Nucleus accumbens (tissue), 56 donors: ENCODE results near the gene PINK1.
A peak's percentile ranks its signal among the peaks of the same experiment; 100 is the strongest.

Experiments
- DNase-seq, 56 donors: peaks; one replicate each; lab custom pipeline; 2025; lab: John Stamatoyannopoulos, UW

Gene PINK1

DNA sequence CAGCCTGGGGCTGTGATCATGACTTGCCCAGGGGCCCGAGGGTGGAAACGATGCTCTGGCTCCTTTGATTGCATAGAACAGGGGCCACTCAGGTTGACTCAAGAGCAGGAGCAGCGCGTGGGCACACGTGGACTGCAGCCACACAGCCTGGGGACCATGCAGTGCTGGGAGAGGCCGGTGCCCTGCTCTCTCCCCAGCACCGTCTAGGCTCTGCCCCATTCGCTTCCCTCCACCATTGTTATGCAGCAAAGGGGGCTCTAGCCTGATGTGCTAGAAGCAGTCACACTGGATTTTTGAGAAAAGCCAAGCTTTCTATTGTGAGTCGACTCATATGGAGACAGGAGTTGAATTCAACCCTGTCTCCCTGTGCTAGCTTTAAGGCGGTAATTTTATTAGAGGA is 8.7 kb downstream of the PINK1 start:
- DNase-seq = no peak

DNA sequence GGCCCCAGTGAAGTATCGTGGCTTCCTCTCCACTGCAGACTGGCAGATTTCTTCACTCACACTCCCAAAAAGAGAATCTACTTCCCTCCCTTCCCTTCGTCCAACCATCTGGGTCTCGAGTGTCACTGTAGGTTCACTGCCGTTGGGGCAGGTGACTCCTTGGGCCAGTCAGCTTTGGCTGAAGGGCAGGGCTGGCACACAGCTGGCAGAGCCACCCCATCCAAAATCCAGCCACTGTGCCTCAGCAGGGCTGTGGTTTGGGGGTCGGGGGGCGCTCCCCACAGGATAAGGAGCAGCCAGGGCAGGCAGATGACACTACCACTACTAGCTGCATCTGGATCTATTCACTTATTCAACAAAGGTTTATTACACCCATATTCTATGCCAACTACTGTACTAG is 9.8 kb downstream of the PINK1 start:
- no peak for DNase-seq

DNA sequence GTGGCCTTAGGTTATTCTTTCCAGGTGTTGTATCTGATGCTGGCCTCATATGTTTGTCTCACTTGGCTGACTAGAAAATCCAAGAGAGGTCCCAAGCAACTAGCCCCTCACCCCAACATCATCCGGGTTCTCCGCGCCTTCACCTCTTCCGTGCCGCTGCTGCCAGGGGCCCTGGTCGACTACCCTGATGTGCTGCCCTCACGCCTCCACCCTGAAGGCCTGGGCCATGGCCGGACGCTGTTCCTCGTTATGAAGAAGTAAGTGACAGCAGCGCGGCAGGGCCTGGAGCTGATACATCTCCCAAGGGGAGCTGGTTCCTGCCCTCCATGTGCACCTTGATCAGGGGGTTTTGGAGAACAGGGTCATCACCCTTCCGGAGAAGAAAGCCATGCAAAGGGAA is 11.2 kb downstream of the PINK1 start:
- DNase-seq = no peak

DNA sequence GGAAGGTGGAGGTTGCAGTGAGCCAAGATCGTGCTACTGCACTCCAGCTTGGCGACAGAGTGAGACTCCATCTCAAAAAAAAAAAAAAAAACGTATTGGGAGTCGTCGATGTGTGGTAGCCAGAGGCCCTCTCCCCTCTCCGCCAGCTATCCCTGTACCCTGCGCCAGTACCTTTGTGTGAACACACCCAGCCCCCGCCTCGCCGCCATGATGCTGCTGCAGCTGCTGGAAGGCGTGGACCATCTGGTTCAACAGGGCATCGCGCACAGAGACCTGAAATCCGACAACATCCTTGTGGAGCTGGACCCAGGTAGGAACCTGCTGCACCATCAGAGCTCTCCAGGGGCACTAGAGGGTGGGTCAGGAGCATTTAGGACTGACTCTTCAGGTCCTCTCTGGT is 12.2 kb downstream of the PINK1 start:
- no peak for DNase-seq

DNA sequence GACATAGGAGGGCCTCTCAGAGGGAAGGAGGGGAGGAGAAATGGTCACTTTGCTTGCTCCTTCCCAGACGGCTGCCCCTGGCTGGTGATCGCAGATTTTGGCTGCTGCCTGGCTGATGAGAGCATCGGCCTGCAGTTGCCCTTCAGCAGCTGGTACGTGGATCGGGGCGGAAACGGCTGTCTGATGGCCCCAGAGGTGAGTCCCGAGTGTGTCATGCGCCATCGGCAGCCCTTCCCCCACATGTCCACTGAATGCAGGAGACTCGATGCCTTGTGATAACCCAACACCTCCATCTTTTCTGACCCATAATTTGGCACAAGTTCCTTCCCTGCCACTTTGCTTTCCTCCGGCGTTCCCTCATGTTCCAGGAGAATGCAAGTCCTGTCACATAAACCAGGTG is 15.2 kb downstream of the PINK1 start:
- DNase-seq = no peak

DNA sequence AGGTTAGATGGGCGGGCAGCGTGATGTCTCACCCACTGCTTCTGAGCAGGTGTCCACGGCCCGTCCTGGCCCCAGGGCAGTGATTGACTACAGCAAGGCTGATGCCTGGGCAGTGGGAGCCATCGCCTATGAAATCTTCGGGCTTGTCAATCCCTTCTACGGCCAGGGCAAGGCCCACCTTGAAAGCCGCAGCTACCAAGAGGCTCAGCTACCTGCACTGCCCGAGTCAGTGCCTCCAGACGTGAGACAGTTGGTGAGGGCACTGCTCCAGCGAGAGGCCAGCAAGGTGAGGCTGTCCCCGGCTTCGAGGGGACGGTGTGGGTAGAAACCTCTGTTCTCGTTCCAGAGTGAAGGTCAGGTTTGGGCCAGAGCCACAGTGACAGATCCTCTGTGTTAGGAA is 15.7 kb downstream of the PINK1 start:
- DNase-seq = no peak

DNA sequence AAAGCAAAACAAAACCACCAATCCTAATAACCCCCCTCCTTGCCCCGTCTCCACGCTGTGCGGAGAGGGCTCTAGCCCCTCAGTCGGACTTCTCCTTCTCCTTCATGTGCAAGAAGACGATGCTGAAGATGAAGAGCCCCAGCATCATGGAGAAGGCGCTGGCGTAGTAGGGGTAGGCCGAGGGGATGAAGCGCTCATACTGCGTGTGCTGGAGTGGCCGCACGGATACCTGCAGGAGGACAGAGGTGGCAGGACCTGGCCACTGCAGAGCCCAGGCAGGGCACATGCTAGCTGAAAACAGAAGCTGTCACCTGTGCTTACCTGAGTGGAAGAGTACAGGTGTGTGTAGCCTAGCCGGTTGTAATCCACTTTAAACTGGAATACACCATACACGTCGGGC is 19.0 kb downstream of the PINK1 start:
- no peak for DNase-seq

DNA sequence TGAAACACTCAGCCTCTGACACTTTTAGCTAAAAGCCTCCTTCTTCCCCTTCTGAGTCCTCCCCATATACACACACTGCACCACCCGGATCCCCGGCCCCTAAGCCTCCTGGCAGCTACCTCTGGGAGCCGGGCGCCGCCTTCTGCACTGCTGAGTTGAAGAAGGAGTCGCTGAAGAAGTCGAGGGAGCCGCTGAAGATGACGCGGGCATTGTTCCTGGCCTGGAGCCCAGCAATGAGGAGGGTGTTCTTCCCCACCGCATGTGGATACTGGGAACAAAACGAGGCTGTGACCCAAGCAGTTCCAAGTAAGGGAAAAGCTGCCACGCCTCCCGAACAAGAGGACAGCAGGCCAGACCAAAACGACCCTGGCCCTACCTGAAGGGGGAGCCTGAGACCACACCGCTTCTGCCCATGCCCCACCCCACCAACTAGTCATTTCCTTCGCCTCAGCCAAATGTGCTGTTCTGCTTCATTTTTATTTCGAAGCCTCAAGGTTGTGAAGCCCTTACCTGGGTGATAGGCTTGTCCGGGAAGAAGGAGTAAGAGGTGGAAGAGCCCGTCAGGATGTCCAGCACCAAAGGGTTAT is 20.9 kb downstream of the PINK1 start:
- peak in 16 of 56 donors; percentile 8 to 57 (median 28) for DNase-seq

DNA sequence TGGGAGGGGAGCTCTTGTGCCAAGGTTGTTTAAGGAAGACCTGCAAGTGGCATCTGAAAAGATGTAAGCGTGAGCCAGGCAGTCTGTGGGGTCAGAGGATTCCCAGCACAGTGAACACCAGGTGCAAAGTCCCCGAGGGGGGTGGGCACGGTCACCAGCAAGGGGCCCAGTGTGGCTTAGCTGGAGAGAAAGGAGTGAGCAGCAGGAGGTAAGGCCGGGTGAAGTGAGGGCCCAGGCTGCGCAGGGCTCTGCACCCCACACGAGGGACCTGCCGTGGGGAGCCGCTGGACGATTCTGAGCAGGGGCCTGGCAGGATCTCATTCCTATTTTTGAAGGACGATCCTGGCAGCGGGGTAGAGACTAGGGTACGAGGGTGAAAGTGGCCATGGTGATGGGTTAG is 23.8 kb downstream of the PINK1 start:
- DNase-seq = no peak

DNA sequence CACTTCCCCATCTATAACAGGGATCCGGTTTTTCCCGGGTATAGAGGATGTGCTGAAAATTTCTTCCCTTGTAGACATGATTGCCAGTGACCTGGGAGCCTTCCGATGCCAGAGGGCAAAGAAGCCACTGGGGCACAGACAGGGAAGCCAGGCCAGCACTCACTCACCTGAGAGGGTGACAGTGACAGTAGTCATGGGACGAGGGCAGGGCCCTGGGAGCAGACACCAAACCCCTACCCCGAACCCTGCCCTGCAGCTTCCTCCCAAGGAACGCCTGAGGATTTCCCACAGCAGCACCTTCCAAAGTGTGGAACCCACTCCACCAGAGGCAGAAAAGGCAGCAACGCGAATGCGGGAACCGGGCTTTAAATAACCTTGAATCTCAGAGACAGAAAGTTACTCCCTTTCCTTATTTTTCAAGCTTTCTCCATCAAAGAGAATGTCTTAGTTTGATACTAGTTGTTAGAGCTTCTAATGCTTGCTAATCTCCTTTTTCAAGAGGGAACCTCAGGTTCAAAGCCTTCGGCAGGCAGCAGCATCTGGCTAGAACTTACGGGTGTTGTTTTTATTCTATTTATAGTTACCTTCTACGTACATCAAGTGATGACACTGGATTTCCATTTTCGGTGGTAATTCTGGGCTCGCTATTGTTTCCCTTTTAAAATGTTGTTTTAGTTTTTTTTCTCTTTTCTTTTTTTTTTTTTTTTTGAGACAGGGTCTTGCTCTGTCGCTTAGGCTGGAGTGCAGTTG is 25.1 kb downstream of the PINK1 start:
- DNase-seq = no peak

DNA sequence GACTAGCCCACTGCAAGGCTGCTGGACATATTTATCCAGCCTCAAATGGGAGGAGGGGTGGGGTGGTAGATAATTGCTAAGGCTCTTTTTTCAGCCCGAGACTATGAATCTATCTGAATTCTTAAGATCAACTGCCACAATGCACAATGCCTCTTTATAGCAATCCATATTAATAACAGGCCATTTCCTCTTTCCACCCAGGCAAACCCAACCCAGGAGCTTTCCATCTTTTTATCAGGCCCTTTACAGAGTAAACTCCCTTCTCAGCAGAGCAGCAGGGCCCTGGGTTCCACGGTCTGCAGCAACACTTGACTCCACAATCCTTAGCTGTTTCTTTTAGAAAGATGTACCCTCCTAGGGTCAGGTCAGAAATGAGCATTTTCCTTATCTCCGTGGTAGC is 27.1 kb downstream of the PINK1 start:
- DNase-seq = no peak

DNA sequence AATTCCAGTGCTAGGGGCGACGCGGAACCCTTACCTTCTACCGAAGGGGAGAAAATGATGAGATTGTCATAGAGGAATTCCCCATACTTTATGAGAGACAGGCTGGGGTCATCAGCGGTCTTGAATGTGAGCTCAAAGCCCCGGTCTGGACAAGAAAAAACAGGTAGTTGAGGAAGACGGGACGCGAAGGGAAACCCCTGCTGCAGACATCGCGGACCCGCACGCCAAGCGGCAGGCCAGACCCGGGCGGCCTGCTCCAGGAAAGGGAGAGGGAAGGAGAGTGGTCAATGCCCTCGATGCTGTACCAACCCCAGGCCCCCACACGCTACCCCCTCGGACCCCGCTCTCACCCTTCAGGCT is 27.6 kb downstream of the PINK1 start:
- peak in 1 of 56 donors; percentile 61 for DNase-seq

DNA sequence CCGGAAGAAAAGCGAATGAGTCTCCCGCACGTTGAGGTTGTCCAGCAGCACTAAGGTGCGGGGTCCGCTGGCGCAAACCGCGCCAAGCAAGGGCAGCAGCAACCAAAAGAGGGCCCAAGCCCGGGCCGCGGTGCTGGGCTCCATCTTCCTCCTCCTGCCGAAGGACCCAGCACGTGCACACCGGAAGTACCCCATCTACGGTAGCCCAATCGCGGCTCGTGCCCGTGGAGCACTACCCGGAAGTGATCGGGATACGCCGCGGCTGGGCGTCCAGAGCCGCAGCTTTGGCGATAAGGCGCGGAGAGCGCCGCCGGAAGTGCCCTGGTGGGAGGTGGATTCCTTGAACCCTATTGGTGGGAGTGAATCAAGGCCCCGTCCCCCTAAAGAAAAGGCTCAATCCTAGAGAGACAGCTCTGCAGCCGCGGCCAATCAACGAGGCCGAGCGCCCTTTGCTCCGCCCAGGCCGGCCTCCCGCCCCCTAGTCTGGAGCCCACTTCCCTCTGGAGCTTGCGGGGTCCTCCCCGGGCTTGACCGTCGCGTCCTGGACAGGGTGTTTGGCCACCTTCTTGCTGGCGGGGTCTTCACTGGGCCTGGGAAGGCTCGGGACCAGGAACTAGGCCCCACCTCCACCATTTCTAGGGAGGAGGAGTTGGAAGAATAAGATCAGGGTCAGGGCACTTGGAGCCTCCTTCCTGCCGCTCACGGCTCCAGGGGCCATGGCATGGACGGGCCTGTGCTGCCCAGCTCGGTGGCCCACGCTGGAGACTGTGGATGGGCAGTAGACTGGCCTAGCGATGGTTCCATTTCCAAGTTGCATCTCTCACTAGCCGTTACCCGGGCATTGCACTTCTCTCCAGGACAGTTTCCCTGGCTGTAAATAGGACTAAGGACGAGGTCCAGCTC is 28.2 kb downstream of the PINK1 start, which contains the start of gene DDOST:
DDOST (minus strand) TSS at position 163 of the 903 bp plus-strand sequence; CDS start at position 144, 19 bp downstream.
- peak; percentile 74 to 98 (median 96) for DNase-seq

DNA sequence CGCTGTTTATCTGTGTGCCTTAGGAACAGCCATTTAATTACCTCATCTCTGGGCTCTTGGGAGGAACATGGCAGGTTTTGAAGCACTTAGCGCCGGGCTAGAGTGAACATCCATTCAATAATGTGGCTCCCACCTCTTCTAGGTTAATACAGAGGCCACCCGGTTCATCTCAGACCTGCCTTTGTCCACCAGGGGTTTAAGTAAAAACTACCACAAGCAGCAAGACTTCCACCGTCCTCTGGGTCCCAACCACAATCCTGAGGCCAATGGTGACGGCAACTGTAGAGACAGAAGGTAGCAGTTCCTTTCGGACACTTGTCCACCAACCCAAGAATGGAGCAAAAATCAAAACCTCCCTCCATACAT is 28.8 kb downstream of the PINK1 start:
- no peak for DNase-seq

DNA sequence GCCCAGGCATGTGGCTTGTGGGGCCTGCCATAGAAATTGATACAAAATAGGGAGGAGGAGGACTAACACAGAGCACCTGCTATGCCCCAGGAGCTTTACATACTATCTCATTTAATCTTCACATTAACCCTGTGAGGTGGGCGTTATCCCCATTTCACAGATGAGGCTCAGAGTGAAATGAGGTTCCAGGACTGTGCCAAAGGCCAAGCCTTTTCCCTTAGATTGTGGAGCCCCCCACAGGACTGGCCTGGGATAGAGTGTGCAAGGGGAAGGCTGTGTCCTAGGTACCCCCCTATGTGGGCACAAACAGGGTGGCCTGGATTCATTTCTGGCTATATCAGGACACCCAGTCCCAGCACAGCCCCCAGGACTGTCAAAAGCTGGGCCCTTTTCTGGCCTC is 30.1 kb downstream of the PINK1 start:
- DNase-seq = no peak

DNA sequence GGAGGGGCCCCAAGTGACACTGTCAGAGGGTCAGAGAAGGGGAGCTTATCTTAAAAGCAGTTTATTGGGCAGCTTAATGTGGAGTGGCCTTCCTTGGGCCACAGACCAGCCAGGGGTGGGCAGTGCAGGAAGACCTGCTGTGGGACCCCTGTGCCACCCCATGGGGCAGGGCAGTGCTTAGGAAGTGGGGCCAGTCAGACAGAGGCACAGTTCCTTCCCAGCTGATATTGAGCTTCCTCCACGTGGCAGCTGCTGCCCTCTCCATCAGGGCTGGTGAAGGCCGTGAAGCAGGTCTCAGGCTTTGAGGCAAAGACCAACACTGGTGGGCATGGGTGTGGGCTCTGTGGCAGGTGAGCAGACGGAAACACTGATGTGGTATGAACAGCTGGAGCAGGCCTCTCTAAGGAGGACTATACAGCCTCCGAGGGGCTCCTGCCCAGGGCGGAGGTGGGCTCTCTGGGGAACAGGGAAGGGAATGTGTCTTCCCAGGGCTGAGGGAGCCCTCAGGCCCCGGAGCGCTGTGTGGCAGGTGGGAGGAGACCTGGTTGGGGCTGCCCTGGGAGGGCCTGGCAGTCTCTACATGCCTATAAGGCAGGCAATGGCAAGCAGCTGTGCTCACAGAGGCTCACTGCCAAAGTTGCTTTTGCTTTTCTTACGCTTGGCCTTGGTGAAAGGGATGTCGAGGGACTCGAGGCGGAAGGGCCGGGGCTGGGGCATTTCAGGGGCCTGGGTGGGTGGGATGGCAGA is 30.9 kb downstream of the PINK1 start:
- DNase-seq = no peak

DNA sequence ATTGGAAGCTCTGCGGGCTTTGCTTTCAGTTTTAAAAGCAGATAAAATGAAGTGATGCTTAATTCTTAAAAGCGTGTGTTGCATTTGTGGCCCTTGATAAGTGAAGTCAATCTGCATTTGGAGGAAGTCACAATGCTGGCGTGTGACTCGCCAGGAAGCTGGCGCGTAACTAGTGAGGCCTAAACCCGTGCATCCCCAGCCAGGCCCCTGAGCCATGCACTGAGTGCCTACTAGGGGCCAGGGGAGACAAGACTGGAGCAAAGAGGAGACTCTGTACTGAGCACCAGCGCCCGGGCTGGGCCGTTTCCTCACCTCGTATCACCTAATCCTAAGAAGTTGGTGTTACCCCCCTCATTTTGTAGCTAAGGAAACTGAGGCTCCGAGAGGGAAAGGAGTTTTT is 32.5 kb downstream of the PINK1 start:
- no peak for DNase-seq

DNA sequence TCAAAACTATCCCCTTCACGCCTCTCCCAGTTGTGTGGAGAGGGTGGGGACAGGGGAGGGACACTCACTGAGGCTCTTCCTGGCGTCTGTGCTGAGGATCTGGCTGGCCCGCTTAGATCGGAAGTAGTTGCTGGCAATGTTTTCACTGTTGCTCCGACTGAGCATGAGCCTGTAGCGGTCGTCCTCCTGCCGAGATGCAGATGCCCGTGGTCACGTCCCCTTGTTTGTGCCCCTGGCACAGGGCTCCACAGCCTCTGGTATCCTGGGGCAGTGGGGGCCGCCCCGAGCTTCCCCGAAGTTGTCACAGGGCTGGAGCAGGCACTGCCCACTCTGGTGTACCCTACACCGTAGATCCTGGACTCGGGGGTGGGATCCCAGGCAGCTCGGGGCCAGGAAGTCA is 32.9 kb downstream of the PINK1 start:
- no peak for DNase-seq

DNA sequence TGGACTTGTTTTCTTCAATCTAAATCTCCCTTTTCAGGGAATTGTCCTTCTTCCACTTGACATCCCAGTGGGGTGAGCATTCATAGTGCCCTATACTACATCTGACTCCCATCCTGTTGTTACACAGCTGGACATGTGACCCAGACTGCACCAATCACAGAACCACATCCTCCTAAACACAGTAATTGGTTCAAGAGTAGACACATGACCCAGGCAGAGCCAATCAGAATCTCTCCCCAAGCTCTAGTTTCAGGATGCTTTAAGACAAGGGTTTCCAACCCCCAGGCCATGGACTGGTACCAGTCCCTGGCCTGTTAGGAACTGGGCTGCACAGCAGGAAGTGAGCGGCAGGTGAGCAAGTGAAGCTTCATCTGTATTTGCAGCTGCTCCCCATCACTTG is 33.5 kb downstream of the PINK1 start:
- DNase-seq = no peak

DNA sequence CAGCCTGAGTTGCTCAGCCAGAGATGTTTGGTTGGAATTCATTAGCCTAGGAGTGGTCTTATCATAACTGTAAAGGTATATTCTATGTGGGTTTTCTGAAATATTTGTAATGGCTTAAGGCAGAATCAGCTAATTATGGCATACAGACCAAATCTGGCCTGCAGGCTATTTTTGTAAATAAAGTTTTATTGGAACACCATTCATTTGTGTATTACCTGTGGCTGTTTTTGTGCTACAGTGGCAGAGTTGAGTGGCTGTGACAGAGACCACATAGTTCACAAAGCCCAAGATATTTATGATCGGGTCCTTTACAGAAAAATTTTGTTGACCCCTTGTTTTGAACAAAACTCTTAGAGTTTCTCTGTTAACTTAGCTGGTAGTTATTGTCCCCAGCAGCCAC is 35.3 kb downstream of the PINK1 start:
- no peak for DNase-seq

DNA sequence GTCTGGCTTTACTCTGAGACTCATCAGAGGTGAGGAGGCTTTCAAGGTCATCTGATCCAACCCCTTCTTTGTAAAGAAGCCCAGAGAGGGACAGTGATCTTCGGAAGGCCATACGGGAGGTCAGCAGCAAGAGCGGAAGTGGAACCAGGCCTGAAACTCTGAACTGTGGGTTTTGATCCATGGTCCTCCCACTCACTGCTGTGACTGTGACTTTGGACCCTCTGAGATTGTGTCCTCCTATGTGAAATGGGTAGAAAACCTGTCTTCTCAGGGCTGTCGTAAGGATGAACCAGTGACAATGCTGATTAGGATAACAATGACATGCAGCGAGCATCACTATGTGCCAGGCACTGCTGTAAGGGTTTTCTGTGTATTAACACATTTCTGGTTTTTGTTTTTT is 37.7 kb downstream of the PINK1 start:
- no peak for DNase-seq
